Ishikawa (cell line): ENCODE results near the gene GRIK2.

Experiments used
- CEBPB ChIP-seq: IDR thresholded peaks from 2 replicates; pipeline ENCODE4 v1.6.1; 2012
- CREB1 ChIP-seq: IDR thresholded peaks from 2 replicates; pipeline ENCODE4 v1.6.1; 2012; ENCODE audit warnings: low read depth
- EGR1 ChIP-seq: IDR thresholded peaks from 2 replicates; pipeline ENCODE4 v1.6.1; 2012
- EP300 ChIP-seq: IDR thresholded peaks from 2 replicates; pipeline ENCODE4 v1.6.1; 2012; ENCODE audit warnings: borderline replicate concordance
- FOXM1 ChIP-seq: IDR thresholded peaks from 2 replicates; pipeline ENCODE4 v1.6.1; 2012; ENCODE audit warnings: low read depth, borderline replicate concordance
- NFIC ChIP-seq: IDR thresholded peaks from 2 replicates; pipeline ENCODE4 v1.6.1; 2012
- RAD21 ChIP-seq: IDR thresholded peaks from 2 replicates; pipeline ENCODE4 v1.6.1; 2012; ENCODE audit warnings: low read depth
- TAF1 ChIP-seq: IDR thresholded peaks from 2 replicates; pipeline ENCODE4 v1.6.1; 2012; ENCODE audit warnings: low read depth, mild to moderate bottlenecking
- TCF12 ChIP-seq: IDR thresholded peaks from 2 replicates; pipeline ENCODE4 v1.6.1; 2012; ENCODE audit warnings: low read depth
- TEAD4 ChIP-seq: IDR thresholded peaks from 2 replicates; pipeline ENCODE4 v1.6.1; 2012
- YY1 ChIP-seq: IDR thresholded peaks from 2 replicates; pipeline ENCODE4 v1.6.1; 2012; ENCODE audit warnings: low read depth
- ZBTB7A ChIP-seq: IDR thresholded peaks from 2 replicates; pipeline ENCODE4 v1.6.1; 2012; ENCODE audit warnings: low read depth
- TF ChIP-seq, protein P1 (sequence below): IDR thresholded peaks from 2 replicates; pipeline ENCODE4 v1.6.1; 2012
- TF ChIP-seq, protein P2 (sequence below): IDR thresholded peaks from 2 replicates; pipeline ENCODE4 v1.6.1; 2012; ENCODE audit warnings: low read depth, mild to moderate bottlenecking

- TF ChIP-seq CEBPB (no peak), EP300 (no peak), TAF1 (no peak), TCF12 (no peak), YY1 (no peak), RAD21 (no peak), FOXM1 (no peak), CREB1 (no peak), EGR1 (no peak), TEAD4 (no peak), ZBTB7A (no peak), NFIC (no peak)
- TF ChIP-seq, protein P1, sequence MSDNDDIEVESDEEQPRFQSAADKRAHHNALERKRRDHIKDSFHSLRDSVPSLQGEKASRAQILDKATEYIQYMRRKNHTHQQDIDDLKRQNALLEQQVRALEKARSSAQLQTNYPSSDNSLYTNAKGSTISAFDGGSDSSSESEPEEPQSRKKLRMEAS: no peak
- TF ChIP-seq, protein P2, sequence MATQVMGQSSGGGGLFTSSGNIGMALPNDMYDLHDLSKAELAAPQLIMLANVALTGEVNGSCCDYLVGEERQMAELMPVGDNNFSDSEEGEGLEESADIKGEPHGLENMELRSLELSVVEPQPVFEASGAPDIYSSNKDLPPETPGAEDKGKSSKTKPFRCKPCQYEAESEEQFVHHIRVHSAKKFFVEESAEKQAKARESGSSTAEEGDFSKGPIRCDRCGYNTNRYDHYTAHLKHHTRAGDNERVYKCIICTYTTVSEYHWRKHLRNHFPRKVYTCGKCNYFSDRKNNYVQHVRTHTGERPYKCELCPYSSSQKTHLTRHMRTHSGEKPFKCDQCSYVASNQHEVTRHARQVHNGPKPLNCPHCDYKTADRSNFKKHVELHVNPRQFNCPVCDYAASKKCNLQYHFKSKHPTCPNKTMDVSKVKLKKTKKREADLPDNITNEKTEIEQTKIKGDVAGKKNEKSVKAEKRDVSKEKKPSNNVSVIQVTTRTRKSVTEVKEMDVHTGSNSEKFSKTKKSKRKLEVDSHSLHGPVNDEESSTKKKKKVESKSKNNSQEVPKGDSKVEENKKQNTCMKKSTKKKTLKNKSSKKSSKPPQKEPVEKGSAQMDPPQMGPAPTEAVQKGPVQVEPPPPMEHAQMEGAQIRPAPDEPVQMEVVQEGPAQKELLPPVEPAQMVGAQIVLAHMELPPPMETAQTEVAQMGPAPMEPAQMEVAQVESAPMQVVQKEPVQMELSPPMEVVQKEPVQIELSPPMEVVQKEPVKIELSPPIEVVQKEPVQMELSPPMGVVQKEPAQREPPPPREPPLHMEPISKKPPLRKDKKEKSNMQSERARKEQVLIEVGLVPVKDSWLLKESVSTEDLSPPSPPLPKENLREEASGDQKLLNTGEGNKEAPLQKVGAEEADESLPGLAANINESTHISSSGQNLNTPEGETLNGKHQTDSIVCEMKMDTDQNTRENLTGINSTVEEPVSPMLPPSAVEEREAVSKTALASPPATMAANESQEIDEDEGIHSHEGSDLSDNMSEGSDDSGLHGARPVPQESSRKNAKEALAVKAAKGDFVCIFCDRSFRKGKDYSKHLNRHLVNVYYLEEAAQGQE: no peak
Measured at GRCh38 chr6:101741474-101742171, 348.1 kb downstream of the GRIK2 start.
